ENCODE measurements around the gene POLR2I. TPM values are rescaled to one million over a fixed set of nuclear protein-coding genes. Genes with fewer than 3 reads are reported as not detected.

POLR2I gene
- total RNA-seq, 1 experiment from 2014 or later = 165 TPM

DNA sequence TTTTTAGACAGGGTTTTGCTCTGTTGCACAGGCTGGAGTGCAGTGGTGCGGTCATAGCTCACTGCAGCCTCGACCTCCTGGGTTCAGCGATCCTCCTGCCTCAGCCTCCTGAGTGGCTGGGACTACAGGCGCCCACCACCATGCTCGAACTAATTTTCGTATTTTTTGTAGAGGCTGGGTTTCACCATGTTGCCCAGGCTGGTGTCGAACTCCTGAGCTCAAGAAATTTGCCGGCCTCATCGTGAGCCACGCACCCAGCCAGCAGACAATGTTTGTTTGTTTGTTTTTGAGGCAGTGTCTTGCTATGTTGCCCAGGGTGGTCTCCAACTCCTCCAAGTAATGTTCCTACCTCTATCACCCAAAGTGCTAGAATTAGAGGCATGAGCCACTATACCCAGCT is 38.5 kb upstream of the POLR2I start:
- DNase-seq (ENCODE audit: low spot score) = no peak
- TF ChIP-seq TEAD4 (CRISPR knock-in tag; IDR thresholded peaks at IDR 0.05) (no peak), CREB1 (CRISPR knock-in tag; IDR thresholded peaks at IDR 0.05) (no peak), FOXJ3 (CRISPR knock-in tag; IDR thresholded peaks at IDR 0.05; ENCODE audit: borderline replicate concordance) (no peak), ETV6 (CRISPR knock-in tag; IDR thresholded peaks at IDR 0.05) (no peak), NFATC4 (CRISPR knock-in tag; IDR thresholded peaks at IDR 0.05) (no peak), TP53 (CRISPR knock-in tag; IDR thresholded peaks at IDR 0.05) (no peak), NR2C2 (CRISPR knock-in tag; IDR thresholded peaks at IDR 0.05) (no peak), SMAD4 (CRISPR knock-in tag; IDR thresholded peaks at IDR 0.05) (no peak), ZNF121 (CRISPR knock-in tag; IDR thresholded peaks at IDR 0.05) (no peak)
- TF ChIP-seq, protein P1, sequence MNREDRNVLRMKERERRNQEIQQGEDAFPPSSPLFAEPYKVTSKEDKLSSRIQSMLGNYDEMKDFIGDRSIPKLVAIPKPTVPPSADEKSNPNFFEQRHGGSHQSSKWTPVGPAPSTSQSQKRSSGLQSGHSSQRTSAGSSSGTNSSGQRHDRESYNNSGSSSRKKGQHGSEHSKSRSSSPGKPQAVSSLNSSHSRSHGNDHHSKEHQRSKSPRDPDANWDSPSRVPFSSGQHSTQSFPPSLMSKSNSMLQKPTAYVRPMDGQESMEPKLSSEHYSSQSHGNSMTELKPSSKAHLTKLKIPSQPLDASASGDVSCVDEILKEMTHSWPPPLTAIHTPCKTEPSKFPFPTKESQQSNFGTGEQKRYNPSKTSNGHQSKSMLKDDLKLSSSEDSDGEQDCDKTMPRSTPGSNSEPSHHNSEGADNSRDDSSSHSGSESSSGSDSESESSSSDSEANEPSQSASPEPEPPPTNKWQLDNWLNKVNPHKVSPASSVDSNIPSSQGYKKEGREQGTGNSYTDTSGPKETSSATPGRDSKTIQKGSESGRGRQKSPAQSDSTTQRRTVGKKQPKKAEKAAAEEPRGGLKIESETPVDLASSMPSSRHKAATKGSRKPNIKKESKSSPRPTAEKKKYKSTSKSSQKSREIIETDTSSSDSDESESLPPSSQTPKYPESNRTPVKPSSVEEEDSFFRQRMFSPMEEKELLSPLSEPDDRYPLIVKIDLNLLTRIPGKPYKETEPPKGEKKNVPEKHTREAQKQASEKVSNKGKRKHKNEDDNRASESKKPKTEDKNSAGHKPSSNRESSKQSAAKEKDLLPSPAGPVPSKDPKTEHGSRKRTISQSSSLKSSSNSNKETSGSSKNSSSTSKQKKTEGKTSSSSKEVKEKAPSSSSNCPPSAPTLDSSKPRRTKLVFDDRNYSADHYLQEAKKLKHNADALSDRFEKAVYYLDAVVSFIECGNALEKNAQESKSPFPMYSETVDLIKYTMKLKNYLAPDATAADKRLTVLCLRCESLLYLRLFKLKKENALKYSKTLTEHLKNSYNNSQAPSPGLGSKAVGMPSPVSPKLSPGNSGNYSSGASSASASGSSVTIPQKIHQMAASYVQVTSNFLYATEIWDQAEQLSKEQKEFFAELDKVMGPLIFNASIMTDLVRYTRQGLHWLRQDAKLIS (CRISPR knock-in tag; IDR thresholded peaks at IDR 0.05; ENCODE audit: borderline replicate concordance) = no peak
- TF ChIP-seq, protein P2, sequence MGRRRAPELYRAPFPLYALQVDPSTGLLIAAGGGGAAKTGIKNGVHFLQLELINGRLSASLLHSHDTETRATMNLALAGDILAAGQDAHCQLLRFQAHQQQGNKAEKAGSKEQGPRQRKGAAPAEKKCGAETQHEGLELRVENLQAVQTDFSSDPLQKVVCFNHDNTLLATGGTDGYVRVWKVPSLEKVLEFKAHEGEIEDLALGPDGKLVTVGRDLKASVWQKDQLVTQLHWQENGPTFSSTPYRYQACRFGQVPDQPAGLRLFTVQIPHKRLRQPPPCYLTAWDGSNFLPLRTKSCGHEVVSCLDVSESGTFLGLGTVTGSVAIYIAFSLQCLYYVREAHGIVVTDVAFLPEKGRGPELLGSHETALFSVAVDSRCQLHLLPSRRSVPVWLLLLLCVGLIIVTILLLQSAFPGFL (CRISPR knock-in tag; IDR thresholded peaks at IDR 0.05; ENCODE audit: borderline replicate concordance) = no peak
- TF ChIP-seq, protein P3, sequence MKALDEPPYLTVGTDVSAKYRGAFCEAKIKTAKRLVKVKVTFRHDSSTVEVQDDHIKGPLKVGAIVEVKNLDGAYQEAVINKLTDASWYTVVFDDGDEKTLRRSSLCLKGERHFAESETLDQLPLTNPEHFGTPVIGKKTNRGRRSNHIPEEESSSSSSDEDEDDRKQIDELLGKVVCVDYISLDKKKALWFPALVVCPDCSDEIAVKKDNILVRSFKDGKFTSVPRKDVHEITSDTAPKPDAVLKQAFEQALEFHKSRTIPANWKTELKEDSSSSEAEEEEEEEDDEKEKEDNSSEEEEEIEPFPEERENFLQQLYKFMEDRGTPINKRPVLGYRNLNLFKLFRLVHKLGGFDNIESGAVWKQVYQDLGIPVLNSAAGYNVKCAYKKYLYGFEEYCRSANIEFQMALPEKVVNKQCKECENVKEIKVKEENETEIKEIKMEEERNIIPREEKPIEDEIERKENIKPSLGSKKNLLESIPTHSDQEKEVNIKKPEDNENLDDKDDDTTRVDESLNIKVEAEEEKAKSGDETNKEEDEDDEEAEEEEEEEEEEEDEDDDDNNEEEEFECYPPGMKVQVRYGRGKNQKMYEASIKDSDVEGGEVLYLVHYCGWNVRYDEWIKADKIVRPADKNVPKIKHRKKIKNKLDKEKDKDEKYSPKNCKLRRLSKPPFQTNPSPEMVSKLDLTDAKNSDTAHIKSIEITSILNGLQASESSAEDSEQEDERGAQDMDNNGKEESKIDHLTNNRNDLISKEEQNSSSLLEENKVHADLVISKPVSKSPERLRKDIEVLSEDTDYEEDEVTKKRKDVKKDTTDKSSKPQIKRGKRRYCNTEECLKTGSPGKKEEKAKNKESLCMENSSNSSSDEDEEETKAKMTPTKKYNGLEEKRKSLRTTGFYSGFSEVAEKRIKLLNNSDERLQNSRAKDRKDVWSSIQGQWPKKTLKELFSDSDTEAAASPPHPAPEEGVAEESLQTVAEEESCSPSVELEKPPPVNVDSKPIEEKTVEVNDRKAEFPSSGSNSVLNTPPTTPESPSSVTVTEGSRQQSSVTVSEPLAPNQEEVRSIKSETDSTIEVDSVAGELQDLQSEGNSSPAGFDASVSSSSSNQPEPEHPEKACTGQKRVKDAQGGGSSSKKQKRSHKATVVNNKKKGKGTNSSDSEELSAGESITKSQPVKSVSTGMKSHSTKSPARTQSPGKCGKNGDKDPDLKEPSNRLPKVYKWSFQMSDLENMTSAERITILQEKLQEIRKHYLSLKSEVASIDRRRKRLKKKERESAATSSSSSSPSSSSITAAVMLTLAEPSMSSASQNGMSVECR (CRISPR knock-in tag; IDR thresholded peaks at IDR 0.05; ENCODE audit: borderline replicate concordance) = no peak
- TF ChIP-seq, protein P4, sequence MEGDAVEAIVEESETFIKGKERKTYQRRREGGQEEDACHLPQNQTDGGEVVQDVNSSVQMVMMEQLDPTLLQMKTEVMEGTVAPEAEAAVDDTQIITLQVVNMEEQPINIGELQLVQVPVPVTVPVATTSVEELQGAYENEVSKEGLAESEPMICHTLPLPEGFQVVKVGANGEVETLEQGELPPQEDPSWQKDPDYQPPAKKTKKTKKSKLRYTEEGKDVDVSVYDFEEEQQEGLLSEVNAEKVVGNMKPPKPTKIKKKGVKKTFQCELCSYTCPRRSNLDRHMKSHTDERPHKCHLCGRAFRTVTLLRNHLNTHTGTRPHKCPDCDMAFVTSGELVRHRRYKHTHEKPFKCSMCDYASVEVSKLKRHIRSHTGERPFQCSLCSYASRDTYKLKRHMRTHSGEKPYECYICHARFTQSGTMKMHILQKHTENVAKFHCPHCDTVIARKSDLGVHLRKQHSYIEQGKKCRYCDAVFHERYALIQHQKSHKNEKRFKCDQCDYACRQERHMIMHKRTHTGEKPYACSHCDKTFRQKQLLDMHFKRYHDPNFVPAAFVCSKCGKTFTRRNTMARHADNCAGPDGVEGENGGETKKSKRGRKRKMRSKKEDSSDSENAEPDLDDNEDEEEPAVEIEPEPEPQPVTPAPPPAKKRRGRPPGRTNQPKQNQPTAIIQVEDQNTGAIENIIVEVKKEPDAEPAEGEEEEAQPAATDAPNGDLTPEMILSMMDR (IDR thresholded peaks at IDR 0.05) = no peak
- Mint-ChIP-seq H3K4me3 (no peak overlapping the region), H3K27ac (no peak overlapping the region), H3K9me3 (no peaks in the 10 kb centered on the region), H3K27me3 (ENCODE audit: low read depth) (no peaks in the 10 kb centered on the region), H3K4me1 (peaks cover 34% of the 10 kb centered on the region), H3K36me3 (peaks cover 22% of the 10 kb centered on the region)
- CTCF ChIA-PET = interaction anchor here (0.7 to 0.8 kb wide), 2 partner anchors 25 to 55 kb away, joined by 3 read pairs; no protein-coding TSS in a partner anchor
- POLR2A ChIA-PET = no interaction called here
- ATAC-seq = no peak

DNA sequence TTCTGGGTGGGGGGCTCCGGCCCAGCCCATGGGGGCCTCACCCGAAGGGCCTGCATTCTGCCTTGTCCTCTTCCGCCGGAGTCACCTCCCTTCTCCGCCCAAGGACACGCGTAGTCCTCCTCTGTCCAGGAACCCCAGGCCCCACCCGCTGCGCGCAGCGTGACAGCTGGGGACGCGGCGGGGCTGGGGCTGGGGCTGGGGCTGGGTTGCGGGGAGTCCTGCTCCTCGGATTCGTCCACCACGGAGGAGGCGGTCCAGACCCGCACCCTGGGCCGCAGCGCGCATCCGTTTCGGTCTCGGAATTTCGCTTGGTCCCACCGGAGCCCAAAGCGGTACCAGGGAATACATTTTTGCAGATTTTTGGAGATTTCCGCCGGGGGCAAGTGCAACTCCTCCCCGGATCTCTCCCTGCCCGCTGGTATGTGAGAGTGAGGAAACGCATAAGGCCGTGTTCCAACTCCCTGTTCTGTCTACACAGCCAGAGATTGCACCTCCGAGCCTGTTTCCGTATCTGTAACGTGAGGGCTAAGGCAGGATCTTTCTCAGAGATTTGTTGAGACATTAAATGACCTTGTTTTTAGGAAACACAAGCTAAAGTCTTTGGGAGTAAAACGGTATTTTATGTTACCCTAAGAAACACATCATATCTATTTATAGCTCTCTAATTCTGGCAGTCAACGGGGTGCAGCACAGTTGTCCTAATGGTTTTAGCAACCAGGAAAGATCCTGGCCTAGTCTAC is 37.8 kb upstream of the POLR2I start, which contains the start of gene COX7A1:
TSS of gene COX7A1 (minus strand) at position 96 of the 740 bp plus-strand sequence. CDS start at position 56, 40 bp downstream.
- ChIA-PET POLR2A (no interaction called here), CTCF (interaction anchor here (0.7 to 2.6 kb wide), 3 partner anchors 24 to 55 kb away, joined by 3 to 11 read pairs (median 3); no protein-coding TSS in a partner anchor)
- Mint-ChIP-seq H3K27ac (peak within 1 kb of the TSS; percentile 49; the same call in 1 of the 2 replicates), H3K4me3 (no peak within 1 kb of the TSS), H3K36me3 (peaks cover 26% of the 10 kb centered on the region), H3K9me3 (no peaks in the 10 kb centered on the region), H3K4me1 (peaks cover 28% of the 10 kb centered on the region), H3K27me3 (ENCODE audit: low read depth) (no peaks in the 10 kb centered on the region)
- ATAC-seq = peak; percentile 55
- no peak for DNase-seq (ENCODE audit: low spot score)
- TF ChIP-seq, protein P5, sequence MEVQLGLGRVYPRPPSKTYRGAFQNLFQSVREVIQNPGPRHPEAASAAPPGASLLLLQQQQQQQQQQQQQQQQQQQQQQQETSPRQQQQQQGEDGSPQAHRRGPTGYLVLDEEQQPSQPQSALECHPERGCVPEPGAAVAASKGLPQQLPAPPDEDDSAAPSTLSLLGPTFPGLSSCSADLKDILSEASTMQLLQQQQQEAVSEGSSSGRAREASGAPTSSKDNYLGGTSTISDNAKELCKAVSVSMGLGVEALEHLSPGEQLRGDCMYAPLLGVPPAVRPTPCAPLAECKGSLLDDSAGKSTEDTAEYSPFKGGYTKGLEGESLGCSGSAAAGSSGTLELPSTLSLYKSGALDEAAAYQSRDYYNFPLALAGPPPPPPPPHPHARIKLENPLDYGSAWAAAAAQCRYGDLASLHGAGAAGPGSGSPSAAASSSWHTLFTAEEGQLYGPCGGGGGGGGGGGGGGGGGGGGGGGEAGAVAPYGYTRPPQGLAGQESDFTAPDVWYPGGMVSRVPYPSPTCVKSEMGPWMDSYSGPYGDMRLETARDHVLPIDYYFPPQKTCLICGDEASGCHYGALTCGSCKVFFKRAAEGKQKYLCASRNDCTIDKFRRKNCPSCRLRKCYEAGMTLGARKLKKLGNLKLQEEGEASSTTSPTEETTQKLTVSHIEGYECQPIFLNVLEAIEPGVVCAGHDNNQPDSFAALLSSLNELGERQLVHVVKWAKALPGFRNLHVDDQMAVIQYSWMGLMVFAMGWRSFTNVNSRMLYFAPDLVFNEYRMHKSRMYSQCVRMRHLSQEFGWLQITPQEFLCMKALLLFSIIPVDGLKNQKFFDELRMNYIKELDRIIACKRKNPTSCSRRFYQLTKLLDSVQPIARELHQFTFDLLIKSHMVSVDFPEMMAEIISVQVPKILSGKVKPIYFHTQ (CRISPR knock-in tag; IDR thresholded peaks at IDR 0.05) = no peak
- TF ChIP-seq ZNF138 (CRISPR knock-in tag; conservative IDR thresholded peaks at IDR 0.05) (no peak), ZBTB21 (CRISPR knock-in tag; IDR thresholded peaks at IDR 0.05; ENCODE audit: borderline replicate concordance) (no peak)
- TF ChIP-seq, protein P1 (CRISPR knock-in tag; IDR thresholded peaks at IDR 0.05; ENCODE audit: borderline replicate concordance) = no peak

Data from WTC11 (cell line).